DMS153 treated with DMSO at 0.1 percent for 48 hours (cell line): ENCODE measurements around the gene CYSLTR1.
"Not testable (repeated sequence)": the region's sequence is repeated elsewhere in the genome, so short reads cannot be mapped to it uniquely, and the experiment has no call there.

Experiments used
- DNase-seq: peaks from one replicate; lab custom pipeline; 2025; ENCODE audit not compliant: unreplicated experiment; lab: John Stamatoyannopoulos, UW

CYSLTR1 gene

DNA sequence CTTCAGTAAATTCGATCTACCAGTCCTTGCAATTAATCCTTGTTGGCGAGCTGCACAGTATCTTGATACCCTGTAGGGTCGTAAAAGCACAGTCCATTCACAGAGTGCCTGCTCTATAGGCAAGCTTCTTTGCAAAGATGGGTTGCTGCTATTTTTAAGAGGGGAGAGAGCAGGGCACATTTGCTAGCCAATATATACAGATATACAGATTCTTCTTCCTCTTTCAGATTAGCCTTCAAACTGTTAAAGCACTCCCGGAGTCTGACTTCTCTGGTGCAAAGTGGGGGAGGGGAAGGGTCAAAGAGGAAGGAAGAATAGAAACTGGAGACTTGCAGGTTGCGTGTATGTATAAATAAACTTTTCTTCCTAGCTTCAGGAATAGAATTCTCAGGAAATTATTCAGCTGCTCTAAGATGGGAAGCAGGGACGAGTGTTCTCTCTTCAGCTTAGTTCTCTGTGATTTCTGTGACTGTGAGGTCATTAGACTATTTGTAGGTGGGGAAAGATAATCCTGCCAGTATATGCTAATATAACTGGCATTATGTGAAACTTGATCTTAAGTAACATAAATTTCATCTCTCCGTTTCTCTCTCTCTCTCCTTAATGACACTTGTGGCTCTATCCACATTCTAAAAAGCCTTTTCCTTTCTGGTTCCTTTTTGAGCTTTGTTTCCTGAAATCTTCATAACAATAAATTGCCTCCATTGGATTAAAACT is at the start of gene CYSLTR1:
CYSLTR1 (minus strand) TSS at position 242 of the 717 bp plus-strand sequence. CDS start 53,865 bp downstream, outside the sequence.
- no peak for DNase-seq

- DNase-seq: no peak
Measured at GRCh38 chrX:78377186-78377585, 49.8 kb upstream of the CYSLTR1 start.

DNA sequence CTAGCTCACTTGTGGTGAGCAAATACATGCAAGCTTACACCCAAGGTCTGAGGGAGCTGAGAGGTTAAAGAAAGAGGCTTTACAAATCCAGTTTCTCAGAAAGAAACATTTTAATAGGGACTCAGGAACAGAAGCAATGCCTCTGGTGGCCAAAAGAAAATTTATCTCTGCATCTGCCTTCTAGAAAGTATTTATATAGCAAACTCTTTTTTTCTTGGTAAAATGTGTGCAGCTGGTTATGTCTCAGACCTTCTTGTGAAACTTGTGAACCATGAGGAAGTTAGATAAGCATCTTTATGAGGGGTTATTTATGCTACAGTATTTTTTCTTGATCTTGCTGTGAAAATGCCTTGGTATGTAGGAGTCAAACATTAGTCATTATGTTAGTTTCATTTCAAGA is 48.5 kb upstream of the CYSLTR1 start:
- no peak for DNase-seq

DNA sequence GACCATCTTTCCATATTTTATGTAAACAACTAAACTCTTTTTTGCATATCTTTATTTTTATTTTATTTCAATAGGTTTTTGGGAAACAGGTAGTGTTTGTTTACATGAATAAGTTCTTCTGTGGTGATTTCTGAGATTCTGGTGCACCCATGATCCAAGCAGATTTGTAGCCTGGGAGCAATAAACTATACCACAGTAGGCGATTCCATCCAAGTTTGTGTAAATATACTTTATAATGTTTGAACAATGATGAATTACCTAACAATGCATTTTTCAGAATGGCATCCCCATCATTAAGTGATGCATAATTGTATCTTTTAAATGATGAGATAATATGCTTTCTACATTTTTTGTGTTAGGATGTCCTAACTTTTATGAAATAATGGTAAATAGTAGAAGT is 39.2 kb upstream of the CYSLTR1 start:
- no peak for DNase-seq

- no peak for DNase-seq
Measured at GRCh38 chrX:78357342-78358055, 30.1 kb upstream of the CYSLTR1 start.

- peak; percentile 52 for DNase-seq
Measured at GRCh38 chrX:78333521-78333920, 6.1 kb upstream of the CYSLTR1 start.

GRCh38 chrX:78331708-78332107 is 4.3 kb upstream of the CYSLTR1 start:
- DNase-seq: no peak

GRCh38 chrX:78330540-78330939 is 3.1 kb upstream of the CYSLTR1 start:
- DNase-seq: no peak

- no peak for DNase-seq
Measured at GRCh38 chrX:78330068-78330467, 2.7 kb upstream of the CYSLTR1 start.

DNA sequence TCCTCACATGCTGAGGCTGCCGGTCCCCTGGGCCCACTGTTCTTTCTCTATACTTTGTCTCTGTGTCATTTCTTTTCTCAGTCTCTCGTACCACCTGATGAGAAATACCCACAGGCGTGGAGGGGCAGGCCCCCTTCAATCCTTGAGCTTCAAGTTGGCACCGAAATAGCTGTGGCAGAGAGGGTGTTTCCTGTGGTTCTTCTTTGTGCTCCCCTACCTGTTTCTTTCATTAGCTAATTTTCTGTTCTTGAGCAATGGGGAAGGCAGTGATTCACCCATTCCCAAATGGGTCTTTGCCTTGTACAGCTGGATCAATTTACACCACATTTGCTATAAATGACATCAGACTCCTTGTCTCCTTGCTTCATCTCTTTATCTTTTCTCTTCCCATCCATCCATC is 2.1 kb upstream of the CYSLTR1 start:
- DNase-seq: no peak

- DNase-seq: no peak
Measured at GRCh38 chrX:78326401-78326800, 1.0 kb downstream of the CYSLTR1 start.

DNA sequence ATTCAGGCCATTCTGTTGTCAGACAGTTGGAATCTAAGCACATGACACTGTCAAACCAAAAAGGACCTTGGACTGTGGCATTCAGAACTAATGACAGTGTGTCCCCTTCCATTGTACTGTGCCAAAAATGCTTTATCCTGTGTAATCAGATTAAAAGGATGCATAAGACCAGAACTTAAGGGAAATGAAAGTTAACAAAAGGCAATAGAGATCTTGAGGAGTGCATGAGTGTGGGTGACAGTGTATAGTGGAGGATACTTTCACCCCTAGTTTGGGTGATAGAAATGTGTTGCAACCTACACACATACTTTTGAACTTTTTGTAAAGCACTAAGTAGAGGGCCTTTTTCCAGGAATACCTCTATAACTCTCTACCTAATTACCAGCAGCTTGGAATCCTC is 4.5 kb downstream of the CYSLTR1 start:
- no peak for DNase-seq

GRCh38 chrX:78321809-78322208 is 5.6 kb downstream of the CYSLTR1 start:
- peak; percentile 45 for DNase-seq

GRCh38 chrX:78316265-78316664 is 11.1 kb downstream of the CYSLTR1 start:
- DNase-seq: no peak

DNA sequence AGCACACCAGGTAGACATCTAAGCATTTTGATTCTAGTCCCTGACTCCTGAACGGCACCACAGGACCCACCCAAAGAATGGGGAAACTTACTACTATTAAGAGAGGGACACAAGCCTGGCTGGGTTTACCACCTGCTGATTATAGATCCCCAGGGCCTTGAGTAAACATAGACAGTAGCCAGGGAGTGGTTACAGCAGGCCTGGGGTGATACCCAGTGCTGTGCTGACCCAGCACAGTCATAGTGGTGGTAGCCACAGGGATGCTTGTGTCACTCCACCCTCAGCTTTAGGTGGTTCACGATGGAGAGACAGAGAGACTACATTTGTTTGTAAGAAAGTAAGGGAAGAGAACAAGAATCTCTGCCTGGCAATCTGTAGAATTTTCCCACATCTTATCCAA is 11.7 kb downstream of the CYSLTR1 start:
- no peak for DNase-seq

GRCh38 chrX:78314561-78314960 is 12.8 kb downstream of the CYSLTR1 start:
- no peak for DNase-seq

DNA sequence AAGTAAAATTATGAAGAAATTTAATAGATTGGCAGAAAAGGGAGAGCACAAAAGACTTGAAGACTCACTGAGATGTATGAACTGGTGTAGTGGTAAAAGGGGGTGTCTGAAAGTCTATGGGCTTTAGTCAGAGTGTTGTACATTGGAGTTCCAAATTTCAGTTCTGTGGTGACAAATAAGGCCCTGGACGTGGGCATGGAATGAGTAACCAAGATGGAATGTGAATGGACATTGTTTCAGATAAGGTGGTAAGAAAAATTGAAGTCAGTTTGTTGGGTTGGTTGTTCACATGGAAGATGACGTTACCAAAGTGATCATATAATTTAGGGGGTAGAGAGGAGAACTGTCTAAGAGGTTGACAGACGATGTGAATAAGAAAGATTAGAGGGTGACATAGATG is 13.9 kb downstream of the CYSLTR1 start:
- no peak for DNase-seq

GRCh38 chrX:78307665-78308064 is 19.7 kb downstream of the CYSLTR1 start:
- no peak for DNase-seq

DNA sequence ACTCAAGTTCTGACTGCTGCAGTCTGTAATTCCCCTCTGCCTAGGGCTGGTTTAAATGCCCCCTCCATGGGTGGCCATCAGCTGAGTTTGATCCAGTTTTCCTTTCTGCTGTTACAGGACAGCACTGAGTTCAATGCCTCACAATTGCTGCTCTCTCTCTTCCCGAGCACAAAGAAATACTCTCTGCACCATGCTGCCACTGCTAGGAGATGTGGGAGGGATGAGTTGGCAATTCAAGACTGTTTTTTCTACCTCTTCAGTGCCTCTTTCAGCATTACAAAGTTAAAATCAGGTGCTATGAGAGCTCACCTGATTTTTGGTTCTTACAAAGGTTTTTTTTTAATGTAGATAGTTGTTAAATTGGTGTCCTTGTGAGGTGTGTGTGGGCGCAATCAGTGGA is 24.3 kb downstream of the CYSLTR1 start:
- DNase-seq: no peak

GRCh38 chrX:78300933-78301332 is 26.5 kb downstream of the CYSLTR1 start:
- not testable (repeated sequence) for DNase-seq

GRCh38 chrX:78283511-78283910 is 43.9 kb downstream of the CYSLTR1 start:
- DNase-seq: no peak

DNA sequence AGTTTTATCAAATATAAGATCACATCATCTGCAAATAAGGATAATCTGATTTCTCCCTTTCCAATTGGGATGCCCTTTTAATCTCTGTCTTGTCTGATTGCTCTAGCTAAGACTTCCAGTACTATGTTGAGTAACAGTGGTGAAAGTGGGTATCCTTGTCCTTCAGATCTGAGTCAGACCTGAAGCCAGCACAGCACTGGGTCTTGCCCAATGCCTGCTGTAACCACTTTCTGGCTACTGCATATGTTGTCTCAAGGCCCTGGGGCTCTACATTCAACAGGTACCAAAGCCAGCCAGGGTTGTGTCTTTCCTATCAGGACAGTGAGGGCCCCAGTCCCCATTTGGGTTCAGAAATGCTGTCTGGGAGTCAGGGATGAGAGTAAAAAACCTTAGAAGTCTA is 90.3 kb downstream of the CYSLTR1 start:
- DNase-seq: no peak

- not testable (repeated sequence) for DNase-seq
Measured at GRCh38 chrX:78226047-78226446, 101.4 kb downstream of the CYSLTR1 start.
